Esophagus squamous epithelium (tissue), 4 donors: ENCODE measurements around the gene FTCD.

Experiments
- CTCF ChIP-seq, 6 experiments: fragments of 450-650 bp in 4 of 6; fragments of 200-600 bp in 2 of 6; sonication (generic) in 2 of 6; IDR thresholded peaks; one replicate each; pipeline ENCODE4 v1.5.1; 2016 to 2019; ENCODE audit warnings: antibody characterized with exemption in 6 of 6, mild to moderate bottlenecking in 4 of 6, moderate library complexity in 4 of 6
- POLR2A ChIP-seq, 4 donors: fragments of 450-650 bp; IDR thresholded peaks; one replicate each; pipeline ENCODE4 v1.6.1; 2017; ENCODE audit warnings: antibody characterized with exemption in 4 of 4, mild to moderate bottlenecking in 4 of 4, moderate library complexity in 3 of 4

DNA sequence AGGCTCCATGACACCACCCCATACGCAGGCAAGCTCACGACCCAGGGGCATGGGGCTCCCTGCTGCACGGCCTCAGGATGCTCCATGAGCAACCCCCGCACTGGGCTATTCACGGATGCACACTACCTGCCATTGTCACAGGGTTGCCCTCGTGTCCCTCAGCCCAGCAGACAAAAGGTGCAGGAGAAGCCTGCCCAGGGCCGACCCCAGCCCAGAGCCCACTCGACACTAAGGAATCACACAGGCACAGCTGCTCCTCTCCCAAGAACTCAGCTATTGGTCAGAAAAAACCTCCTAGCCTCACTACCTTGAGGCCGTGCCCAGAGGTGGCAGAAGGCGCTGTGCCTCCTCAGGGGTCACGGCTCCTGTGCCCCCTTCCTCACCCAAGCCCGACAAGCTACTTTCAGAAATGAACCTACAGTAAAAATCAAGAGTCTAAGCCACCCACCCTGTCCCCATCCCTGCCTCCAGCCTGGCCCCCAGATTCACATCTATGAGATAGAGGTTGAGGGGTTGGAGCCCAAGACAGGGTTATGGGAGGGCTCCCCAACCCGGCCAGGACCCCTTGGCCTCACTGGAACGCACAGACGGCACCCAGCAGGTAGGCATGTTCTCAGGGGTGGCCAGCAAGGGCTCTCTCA is 35.2 kb upstream of the FTCD start:
- no peak for TF ChIP-seq CTCF (IDR thresholded peaks at IDR 0.05)
- TF ChIP-seq POLR2A (IDR thresholded peaks at IDR 0.05), result no peak
